ENCODE results near the gene LARP1B. TPM values are rescaled to one million over a fixed set of nuclear protein-coding genes. Genes with fewer than 3 reads are reported as not detected.
"Not testable (repeated sequence)": the region's sequence is repeated elsewhere in the genome, so short reads cannot be mapped to it uniquely, and the experiment has no call there.

LARP1B gene
- total RNA-seq, 1 experiment from 2014 or later = 20.7 TPM

- Histone ChIP-seq H3K36me3 (replicated peaks; ENCODE audit: control insufficient read depth, insufficient read depth, low read length) (no peaks in the 10 kb centered on the region), H3K27me3 (ENCODE audit: control insufficient read depth, insufficient read depth, low read length) (no peaks in the 10 kb centered on the region), H3K4me3 (ENCODE audit: insufficient read depth, low read depth, low read length) (no peak overlapping the region)
- no peak for DNase-seq
These were observed 164.0 kb downstream of the LARP1B start for GRCh38 chr4:128225148-128225547.

GRCh38 chr4:128227991-128228571, 167.0 kb downstream of the LARP1B start:
- H3K27me3 ChIP-seq (ENCODE audit: control insufficient read depth, insufficient read depth, low read length) = no peaks in the 10 kb centered on the region
- no peak overlapping the region for H3K4me3 ChIP-seq (ENCODE audit: insufficient read depth, low read depth, low read length)
- no peaks in the 10 kb centered on the region for H3K36me3 ChIP-seq (replicated peaks; ENCODE audit: control insufficient read depth, insufficient read depth, low read length)
- DNase-seq = no peak

GRCh38 chr4:128228845-128229795, 168.0 kb downstream of the LARP1B start:
- DNase-seq = no peak
- no peaks in the 10 kb centered on the region for H3K27me3 ChIP-seq (ENCODE audit: control insufficient read depth, insufficient read depth, low read length)
- H3K4me3 ChIP-seq (ENCODE audit: insufficient read depth, low read depth, low read length) = no peak overlapping the region

GRCh38 chr4:128232719-128233118, 171.6 kb downstream of the LARP1B start:
- no peak overlapping the region for H3K4me3 ChIP-seq (ENCODE audit: insufficient read depth, low read depth, low read length)
- no peak for DNase-seq
- H3K27me3 ChIP-seq (ENCODE audit: control insufficient read depth, insufficient read depth, low read length) = no peaks in the 10 kb centered on the region
- H3K36me3 ChIP-seq (replicated peaks; ENCODE audit: control insufficient read depth, insufficient read depth, low read length) = no peaks in the 10 kb centered on the region

More at GRCh38 chr4:128228845-128229795, 168.0 kb downstream of the LARP1B start:
- no peaks in the 10 kb centered on the region for H3K36me3 ChIP-seq (replicated peaks; ENCODE audit: control insufficient read depth, insufficient read depth, low read length)

GRCh38 chr4:128234836-128235235, 173.7 kb downstream of the LARP1B start:
- Histone ChIP-seq H3K36me3 (replicated peaks; ENCODE audit: control insufficient read depth, insufficient read depth, low read length) (no peaks in the 10 kb centered on the region), H3K27me3 (ENCODE audit: control insufficient read depth, insufficient read depth, low read length) (no peaks in the 10 kb centered on the region), H3K4me3 (ENCODE audit: insufficient read depth, low read depth, low read length) (no peak overlapping the region)
- DNase-seq = no peak

- Histone ChIP-seq H3K27me3 (ENCODE audit: control insufficient read depth, insufficient read depth, low read length) (no peaks in the 10 kb centered on the region), H3K36me3 (replicated peaks; ENCODE audit: control insufficient read depth, insufficient read depth, low read length) (no peaks in the 10 kb centered on the region), H3K4me3 (ENCODE audit: insufficient read depth, low read depth, low read length) (no peak overlapping the region)
- DNase-seq = no peak
These were observed 179.9 kb downstream of the LARP1B start for GRCh38 chr4:128241019-128241418.

- Histone ChIP-seq H3K4me3 (ENCODE audit: insufficient read depth, low read depth, low read length) (no peak overlapping the region), H3K27me3 (ENCODE audit: control insufficient read depth, insufficient read depth, low read length) (no peaks in the 10 kb centered on the region), H3K36me3 (replicated peaks; ENCODE audit: control insufficient read depth, insufficient read depth, low read length) (no peaks in the 10 kb centered on the region)
- DNase-seq = no peak
These were observed 180.4 kb downstream of the LARP1B start for GRCh38 chr4:128241425-128241913.

- H3K27me3 ChIP-seq (ENCODE audit: control insufficient read depth, insufficient read depth, low read length) = no peaks in the 10 kb centered on the region
- no peak overlapping the region for H3K4me3 ChIP-seq (ENCODE audit: insufficient read depth, low read depth, low read length)
- H3K36me3 ChIP-seq (replicated peaks; ENCODE audit: control insufficient read depth, insufficient read depth, low read length) = no peaks in the 10 kb centered on the region
- DNase-seq = no peak
These were observed 180.9 kb downstream of the LARP1B start for GRCh38 chr4:128241981-128242380.

GRCh38 chr4:128242601-128243000, 181.5 kb downstream of the LARP1B start:
- no peaks in the 10 kb centered on the region for H3K36me3 ChIP-seq (replicated peaks; ENCODE audit: control insufficient read depth, insufficient read depth, low read length)
- no peak overlapping the region for H3K4me3 ChIP-seq (ENCODE audit: insufficient read depth, low read depth, low read length)
- no peak for DNase-seq
- H3K27me3 ChIP-seq (ENCODE audit: control insufficient read depth, insufficient read depth, low read length) = no peaks in the 10 kb centered on the region

GRCh38 chr4:128244379-128244778, 183.3 kb downstream of the LARP1B start:
- DNase-seq = no peak

GRCh38 chr4:128245391-128245790, 184.3 kb downstream of the LARP1B start:
- H3K36me3 ChIP-seq (replicated peaks; ENCODE audit: control insufficient read depth, insufficient read depth, low read length); DNase-seq; H3K4me3 ChIP-seq (ENCODE audit: insufficient read depth, low read depth, low read length); H3K27me3 ChIP-seq (ENCODE audit: control insufficient read depth, insufficient read depth, low read length): not testable (repeated sequence)

More at GRCh38 chr4:128244379-128244778, 183.3 kb downstream of the LARP1B start:
- no peaks in the 10 kb centered on the region for H3K27me3 ChIP-seq (ENCODE audit: control insufficient read depth, insufficient read depth, low read length)
- no peak overlapping the region for H3K4me3 ChIP-seq (ENCODE audit: insufficient read depth, low read depth, low read length)
- H3K36me3 ChIP-seq (replicated peaks; ENCODE audit: control insufficient read depth, insufficient read depth, low read length) = no peaks in the 10 kb centered on the region

GRCh38 chr4:128247906-128248305, 186.8 kb downstream of the LARP1B start:
- DNase-seq = no peak
- no peak overlapping the region for H3K4me3 ChIP-seq (ENCODE audit: insufficient read depth, low read depth, low read length)
- H3K27me3 ChIP-seq (ENCODE audit: control insufficient read depth, insufficient read depth, low read length) = no peaks in the 10 kb centered on the region
- no peaks in the 10 kb centered on the region for H3K36me3 ChIP-seq (replicated peaks; ENCODE audit: control insufficient read depth, insufficient read depth, low read length)

- Histone ChIP-seq H3K36me3 (replicated peaks; ENCODE audit: control insufficient read depth, insufficient read depth, low read length) (no peaks in the 10 kb centered on the region), H3K4me3 (ENCODE audit: insufficient read depth, low read depth, low read length) (no peak overlapping the region), H3K27me3 (ENCODE audit: control insufficient read depth, insufficient read depth, low read length) (no peaks in the 10 kb centered on the region)
- no peak for DNase-seq
These were observed 188.9 kb downstream of the LARP1B start for GRCh38 chr4:128249787-128250668.

- no peak for DNase-seq
- Histone ChIP-seq H3K27me3 (ENCODE audit: control insufficient read depth, insufficient read depth, low read length) (no peaks in the 10 kb centered on the region), H3K36me3 (replicated peaks; ENCODE audit: control insufficient read depth, insufficient read depth, low read length) (no peaks in the 10 kb centered on the region)
These were observed 194.8 kb downstream of the LARP1B start for GRCh38 chr4:128255906-128256305.

More at GRCh38 chr4:128255906-128256305, 194.8 kb downstream of the LARP1B start:
- H3K4me3 ChIP-seq (ENCODE audit: insufficient read depth, low read depth, low read length) = no peak overlapping the region

All from H7 (cell line).